WERI-Rb-1 (cell line): ENCODE results near the gene ACTL6B.

Experiments used
- DNase-seq: peaks from one replicate; pipeline ENCODE4 v3.0.0-alpha.2; 2020
- H3K27ac ChIP-seq: fragments of 250-450 bp; sonication (Bioruptor Pico); 2 replicates; pipeline ENCODE4 v1.5.1; 2020; ENCODE audit warnings: mild to moderate bottlenecking, moderate library complexity
- H3K27me3 ChIP-seq: fragments of 250-450 bp; sonication (Bioruptor Pico); 2 replicates; pipeline ENCODE4 v1.5.1; 2021; ENCODE audit warnings: mild to moderate bottlenecking, low read depth, moderate library complexity; ENCODE audit not compliant: insufficient read depth, severe bottlenecking
- H3K36me3 ChIP-seq: fragments of 250-450 bp; sonication (Bioruptor Pico); 2 replicates; pipeline ENCODE4 v1.5.1; 2020; ENCODE audit warnings: mild to moderate bottlenecking, moderate library complexity
- H3K4me3 ChIP-seq: 2 replicates; pipeline ENCODE4 v1.5.1; 2011; ENCODE audit warnings: low read depth, mild to moderate bottlenecking, control low read depth, low read length
- H3K9me3 ChIP-seq: fragments of 250-450 bp; sonication (Bioruptor Pico); 2 replicates; pipeline ENCODE4 v1.5.1; 2021; ENCODE audit warnings: mild to moderate bottlenecking, moderate library complexity; ENCODE audit not compliant: severe bottlenecking
- CTCF ChIP-seq: IDR thresholded peaks from 2 replicates; pipeline ENCODE4 v1.5.1; 2011; ENCODE audit warnings: low read depth, mild to moderate bottlenecking, control low read depth, inconsistent platforms, low read length

The ACTL6B gene

GRCh38 chr7:100685631-100686145 lies 29.4 kb upstream of the ACTL6B start:
- peaks cover 87% of the 10 kb centered on the region for H3K36me3 ChIP-seq
- DNase-seq, result no peak
- H3K27me3 ChIP-seq, result no peaks in the 10 kb centered on the region

GRCh38 chr7:100685049-100685605 lies 28.9 kb upstream of the ACTL6B start:
- Histone ChIP-seq H3K36me3 (peaks cover 92% of the 10 kb centered on the region), H3K27ac (no peak overlapping the region), H3K9me3 (no peaks in the 10 kb centered on the region), H3K27me3 (no peaks in the 10 kb centered on the region), H3K4me3 (no peak overlapping the region)
- no peak for DNase-seq
- no peak for TF ChIP-seq CTCF

More at GRCh38 chr7:100685631-100686145, 29.4 kb upstream of the ACTL6B start:
- no peak for TF ChIP-seq CTCF
- Histone ChIP-seq H3K27ac (no peak overlapping the region), H3K9me3 (no peaks in the 10 kb centered on the region), H3K4me3 (no peak overlapping the region)

- Histone ChIP-seq H3K4me3 (no peak overlapping the region), H3K9me3 (no peaks in the 10 kb centered on the region), H3K27ac (no peak overlapping the region), H3K36me3 (peaks cover 89% of the 10 kb centered on the region), H3K27me3 (no peaks in the 10 kb centered on the region)
- TF ChIP-seq CTCF, result no peak
- DNase-seq, result no peak
Observed at GRCh38 chr7:100684534-100685042, 28.3 kb upstream of the ACTL6B start.

DNA sequence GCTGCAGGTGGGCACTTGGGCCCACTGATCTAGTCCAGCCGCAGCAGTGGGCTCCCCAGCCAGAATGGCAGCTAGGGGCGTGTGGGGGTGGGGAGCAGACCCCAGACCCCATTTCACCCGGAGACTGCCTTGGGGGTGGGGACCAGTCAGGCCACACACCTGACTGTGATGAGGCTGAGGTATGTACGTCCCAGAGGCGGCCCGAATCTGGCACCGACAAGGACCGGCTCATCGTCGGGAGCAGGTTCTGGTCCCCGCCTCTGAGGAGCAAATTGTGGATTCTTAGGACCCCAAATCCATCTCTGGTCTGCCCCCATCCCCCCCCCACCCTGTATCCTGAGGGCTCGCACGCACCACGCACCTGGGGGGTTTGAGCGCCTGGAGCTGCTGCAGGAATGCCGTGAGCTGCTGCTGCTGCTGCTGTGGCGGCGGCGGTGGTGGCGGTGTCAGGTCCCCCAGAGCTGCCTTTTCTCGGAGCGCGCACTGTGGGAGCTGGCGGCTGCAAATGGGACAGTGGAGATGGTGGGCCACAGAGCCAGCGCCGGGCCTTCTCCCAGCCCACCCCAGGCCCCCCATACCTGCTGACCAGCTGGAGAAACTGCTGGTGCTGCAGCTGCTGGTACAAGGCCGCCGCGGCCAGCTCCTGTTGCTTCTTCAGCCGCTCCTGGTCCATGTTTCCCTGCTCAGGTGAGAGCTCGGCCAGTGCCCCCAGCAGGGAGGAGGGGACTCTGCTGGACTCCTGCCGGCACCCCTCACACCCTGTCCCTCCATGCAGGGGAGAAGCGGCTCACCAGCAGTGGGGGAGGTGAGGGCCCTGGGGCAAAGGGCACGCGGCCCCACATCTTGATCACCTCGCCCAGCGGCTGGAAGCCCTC lies 27.6 kb upstream of the ACTL6B start:
- TF ChIP-seq CTCF, result no peak
- DNase-seq, result no peak
- Histone ChIP-seq H3K4me3 (no peak overlapping the region), H3K36me3 (peaks cover 86% of the 10 kb centered on the region), H3K27me3 (no peaks in the 10 kb centered on the region), H3K27ac (no peak overlapping the region), H3K9me3 (no peaks in the 10 kb centered on the region)

DNA sequence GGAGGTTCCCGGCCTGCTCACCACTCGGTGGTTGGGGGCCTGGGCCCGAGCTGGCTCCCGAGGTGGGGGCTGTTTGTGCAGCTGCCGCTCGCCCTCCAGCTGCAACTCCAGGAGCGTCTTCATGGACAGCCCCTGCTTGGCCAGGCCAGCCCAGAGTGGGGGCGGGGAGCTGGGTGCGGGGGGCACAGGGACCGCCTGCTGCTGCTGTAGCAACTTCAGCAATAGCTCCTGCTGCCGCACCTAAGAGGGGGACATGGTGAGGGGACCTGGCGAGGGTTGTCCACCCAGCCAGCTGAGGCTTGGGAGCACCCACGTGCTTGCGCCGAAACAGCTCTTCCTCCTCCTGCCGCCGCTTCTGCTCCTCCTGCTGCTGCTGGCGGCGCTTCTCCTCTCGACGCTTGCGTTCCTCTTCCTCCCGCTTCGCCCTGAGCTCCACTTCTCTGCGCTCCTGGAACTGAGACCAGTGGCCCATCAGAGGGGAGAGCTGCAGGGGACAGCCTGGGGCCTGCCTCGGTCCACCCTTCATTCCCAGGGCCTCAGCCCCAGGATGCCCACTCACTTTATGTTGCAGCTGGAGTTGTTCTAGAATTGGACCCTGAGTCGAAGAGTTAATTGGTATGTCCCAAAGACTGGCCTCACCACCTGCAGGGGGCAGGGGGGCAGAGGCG lies 26.9 kb upstream of the ACTL6B start:
- no peak for DNase-seq
- Histone ChIP-seq H3K36me3 (peaks cover 86% of the 10 kb centered on the region), H3K27me3 (no peaks in the 10 kb centered on the region), H3K27ac (no peak overlapping the region), H3K9me3 (no peaks in the 10 kb centered on the region), H3K4me3 (no peak overlapping the region)
- no peak for TF ChIP-seq CTCF
